PFSK-1 (cell line): ENCODE results near the gene LITAF.

Source experiments
- POLR2AphosphoS5 ChIP-seq: IDR thresholded peaks from 2 replicates; pipeline ENCODE4 v1.6.1; 2012; ENCODE audit warnings: low read depth, mild to moderate bottlenecking, control low read depth, low read length, moderate library complexity
- TAF1 ChIP-seq: IDR thresholded peaks from 2 replicates; pipeline ENCODE4 v1.6.1; 2012; ENCODE audit warnings: low read length, control low read depth, borderline replicate concordance; ENCODE audit not compliant: insufficient read depth

- TF ChIP-seq TAF1 (no peak), POLR2AphosphoS5 (no peak)
Measured at GRCh38 chr16:11596572-11597226, 10.0 kb upstream of the LITAF start.
